Measurements from ENCODE around the gene OOSP3.
A peak's percentile ranks its signal among the peaks of the same experiment; 100 is the strongest.
"Not testable (repeated sequence)": the region's sequence is repeated elsewhere in the genome, so short reads cannot be mapped to it uniquely, and the experiment has no call there.

OOSP3 gene

GRCh38 chr11:59878575-59878974, at the start of gene OOSP3:
Gene OOSP3, plus strand, starts transcription at chr11:59878782. Its CDS starts 27 bp downstream, at chr11:59878809.
- no peak for DNase-seq

- DNase-seq, result no peak
These were observed 49.2 kb upstream of the OOSP3 start for GRCh38 chr11:59829358-59829757.

GRCh38 chr11:59833602-59834001, 45.0 kb upstream of the OOSP3 start:
- DNase-seq, result no peak

- DNase-seq, result no peak
These were observed 39.0 kb upstream of the OOSP3 start for GRCh38 chr11:59839615-59840014.

GRCh38 chr11:59841514-59841913, 37.1 kb upstream of the OOSP3 start:
- no peak for DNase-seq

- no peak for DNase-seq
These were observed 36.3 kb upstream of the OOSP3 start for GRCh38 chr11:59842316-59842715.

- no peak for DNase-seq
These were observed 33.2 kb upstream of the OOSP3 start, which contains the start of gene CBLIF for GRCh38 chr11:59845399-59845798. Gene CBLIF, minus strand, starts transcription at chr11:59845499. Its CDS starts 46 bp downstream, at chr11:59845453.

- DNase-seq, result no peak
These were observed 32.0 kb upstream of the OOSP3 start for GRCh38 chr11:59846556-59846955.

GRCh38 chr11:59847626-59848025, 31.0 kb upstream of the OOSP3 start:
- no peak for DNase-seq

- not testable (repeated sequence) for DNase-seq
These were observed 30.1 kb upstream of the OOSP3 start for GRCh38 chr11:59848439-59848838.

GRCh38 chr11:59849129-59849528, 29.5 kb upstream of the OOSP3 start:
- no peak for DNase-seq

- DNase-seq, result not testable (repeated sequence)
These were observed 29.0 kb upstream of the OOSP3 start for GRCh38 chr11:59849551-59849950.

- DNase-seq, result not testable (repeated sequence)
These were observed 27.2 kb upstream of the OOSP3 start for GRCh38 chr11:59851416-59851815.

- no peak for DNase-seq
These were observed 23.7 kb upstream of the OOSP3 start for GRCh38 chr11:59854871-59855270.

- DNase-seq, result no peak
These were observed 20.8 kb upstream of the OOSP3 start for GRCh38 chr11:59857439-59858434.

GRCh38 chr11:59859673-59860072, 18.9 kb upstream of the OOSP3 start:
- no peak for DNase-seq

- DNase-seq, result no peak
These were observed 16.3 kb upstream of the OOSP3 start for GRCh38 chr11:59862252-59862651.

- no peak for DNase-seq
These were observed 13.6 kb upstream of the OOSP3 start for GRCh38 chr11:59865031-59865430.

- DNase-seq, result peak; percentile 24
These were observed 12.2 kb upstream of the OOSP3 start, which contains the start of gene TCN1 for GRCh38 chr11:59866397-59866796. Gene TCN1, minus strand, starts transcription at chr11:59866487. Its CDS starts 17 bp downstream, at chr11:59866470.

- no peak for DNase-seq
These were observed 11.7 kb upstream of the OOSP3 start for GRCh38 chr11:59866836-59867235.

GRCh38 chr11:59867946-59868345, 10.6 kb upstream of the OOSP3 start:
- no peak for DNase-seq

- DNase-seq, result no peak
These were observed 6.5 kb upstream of the OOSP3 start for GRCh38 chr11:59872076-59872475.

GRCh38 chr11:59875856-59876519, 2.6 kb upstream of the OOSP3 start:
- DNase-seq, result no peak

- no peak for DNase-seq
These were observed 1.3 kb upstream of the OOSP3 start for GRCh38 chr11:59877325-59877724.

Data from KG1 (cell line).